Neuronal stem cell (in vitro differentiated cells): ENCODE data around the gene HPS5.
"Not testable (repeated sequence)": the region's sequence is repeated elsewhere in the genome, so short reads cannot be mapped to it uniquely, and the experiment has no call there.

Source experiments
- DNase-seq: peaks from one replicate; pipeline ENCODE4 v3.0.0-alpha.2; 2013; ENCODE audit warnings: low spot score
- H2AFZ ChIP-seq: one replicate; pipeline ENCODE4 v1.6.1; 2013; ENCODE audit warnings: mild to moderate bottlenecking, low read length, inconsistent platforms
- H2AK5ac ChIP-seq: 2 replicates; pipeline ENCODE4 v1.6.1; 2013; ENCODE audit warnings: low read depth, mild to moderate bottlenecking, inconsistent platforms, low read length, moderate library complexity, mixed read lengths
- H2BK120ac ChIP-seq: 2 replicates; pipeline ENCODE4 v1.6.1; 2013; ENCODE audit warnings: low read depth, mild to moderate bottlenecking, inconsistent platforms, low read length, moderate library complexity, mixed read lengths
- H2BK12ac ChIP-seq: one replicate; pipeline ENCODE4 v1.6.1; 2013; ENCODE audit warnings: low read length, inconsistent platforms
- H2BK15ac ChIP-seq: 2 replicates; pipeline ENCODE4 v1.6.1; 2013; ENCODE audit warnings: mild to moderate bottlenecking, low read length, inconsistent platforms, mixed read lengths
- H2BK5ac ChIP-seq: one replicate; pipeline ENCODE4 v1.6.1; 2013; ENCODE audit warnings: inconsistent platforms, mild to moderate bottlenecking, low read length, moderate library complexity
- H3K14ac ChIP-seq: one replicate; pipeline ENCODE4 v1.6.1; 2013; ENCODE audit warnings: low read length, inconsistent platforms
- H3K18ac ChIP-seq: 2 replicates; pipeline ENCODE4 v1.6.1; 2013; ENCODE audit warnings: low read length, inconsistent platforms
- H3K23ac ChIP-seq: 2 replicates; pipeline ENCODE4 v1.6.1; 2013; ENCODE audit warnings: low read depth, mild to moderate bottlenecking, mixed read lengths, low read length, inconsistent platforms; ENCODE audit not compliant: poor library complexity
- H3K27ac ChIP-seq: replicated peaks from 3 replicates; pipeline ENCODE4 v1.5.1; 2013; ENCODE audit warnings: low read length, inconsistent platforms
- H3K27me3 ChIP-seq, 3 experiments: 2 replicates each; pipeline ENCODE4 v1.6.1; 2013; ENCODE audit warnings: low read length in 3 of 3, mild to moderate bottlenecking in 2 of 3, inconsistent platforms in 1 of 3, low read depth in 1 of 3, mixed read lengths in 1 of 3, moderate library complexity in 1 of 3; ENCODE audit not compliant: control insufficient read depth in 3 of 3, insufficient read depth in 3 of 3
- H3K36me3 ChIP-seq, 2 donors: replicated peaks in 1 of 2; 2 replicates each; pipeline ENCODE4 v1.6.1; 2013; ENCODE audit warnings: low read length in 2 of 2; ENCODE audit not compliant: control insufficient read depth in 2 of 2, insufficient read depth in 2 of 2
- H3K4ac ChIP-seq: 2 replicates; pipeline ENCODE4 v1.6.1; 2013; ENCODE audit warnings: inconsistent platforms, mild to moderate bottlenecking, low read length, moderate library complexity
- H3K4me1 ChIP-seq, 2 donors: 1 replicate in 1 of 2; 2 replicates in 1 of 2; pipeline ENCODE4 v1.6.1; 2013; ENCODE audit warnings: low read length in 2 of 2, low read depth in 1 of 2; ENCODE audit not compliant: control insufficient read depth in 2 of 2, insufficient read depth in 1 of 2
- H3K4me2 ChIP-seq: one replicate; pipeline ENCODE4 v1.6.1; 2013; ENCODE audit warnings: mild to moderate bottlenecking, low read length, inconsistent platforms; ENCODE audit not compliant: insufficient read depth, poor library complexity, severe bottlenecking
- H3K4me3 ChIP-seq, 2 donors: 2 replicates each; pipeline ENCODE4 v1.5.1; 2013; ENCODE audit warnings: low read length in 2 of 2, mild to moderate bottlenecking in 2 of 2, inconsistent platforms in 1 of 2, moderate library complexity in 1 of 2
- H3K79me1 ChIP-seq: one replicate; pipeline ENCODE4 v1.6.1; 2013; ENCODE audit warnings: low read depth, mild to moderate bottlenecking, inconsistent platforms, low read length, moderate library complexity
- H3K9ac ChIP-seq: one replicate; pipeline ENCODE4 v1.6.1; 2013; ENCODE audit warnings: mild to moderate bottlenecking, low read depth, low read length, inconsistent platforms; ENCODE audit not compliant: poor library complexity
- H3K9me3 ChIP-seq, 2 donors: replicated peaks in 1 of 2; 2 replicates each; pipeline versions ENCODE3 to v1.6.1; 2013; ENCODE audit warnings: low read length in 2 of 2, mild to moderate bottlenecking in 2 of 2, inconsistent platforms in 1 of 2, low read depth in 1 of 2, mixed read lengths in 1 of 2, moderate library complexity in 1 of 2; ENCODE audit not compliant: control insufficient read depth in 2 of 2, insufficient read depth in 1 of 2
- H4K8ac ChIP-seq: one replicate; pipeline ENCODE4 v1.6.1; 2013; ENCODE audit warnings: low read depth, mild to moderate bottlenecking, inconsistent platforms, low read length, moderate library complexity
- H4K91ac ChIP-seq: one replicate; pipeline ENCODE4 v1.6.1; 2013; ENCODE audit warnings: low read length, low read depth, mild to moderate bottlenecking, inconsistent platforms; ENCODE audit not compliant: poor library complexity
- WGBS, 2 donors: extraction: QIAGEN DNeasy Blood & Tissue Kit; methylation state at CpG; one replicate each; pipeline ENCODE4 v1.1.7; 2013; ENCODE audit warnings: missing lambda C conversion rate in 2 of 2, mixed read lengths in 1 of 2; ENCODE audit not compliant: insufficient read length in 2 of 2, insufficient replicate concordance in 1 of 2; ENCODE audit errors: extremely low coverage in 2 of 2; 5-methylcytosine and 5-hydroxymethylcytosine counted together

HPS5 gene

GRCh38 chr11:18253778-18254338 lies 68.1 kb downstream of the HPS5 start:
- Histone ChIP-seq H3K9ac (peak overlapping the region; percentile 24), H3K14ac (no peak overlapping the region), H3K4me3 (no peak overlapping the region), H3K27me3 (peaks cover 0 to 2% (median 0%) of the 10 kb centered on the region in 3 experiments), H2AFZ (no peak overlapping the region), H2BK15ac (no peak overlapping the region), H2BK12ac (no peak overlapping the region), H3K27ac (no peak overlapping the region), H2BK120ac (no peak overlapping the region), H3K18ac (no peak overlapping the region), H2AK5ac (no peak overlapping the region), H4K91ac (no peak overlapping the region), H3K4me1 (no peaks in the 10 kb centered on the region), H3K36me3 (no peaks in the 10 kb centered on the region), H3K79me1 (no peaks in the 10 kb centered on the region), H4K8ac (no peak overlapping the region), H2BK5ac (no peak overlapping the region), H3K4me2 (no peak overlapping the region), H3K23ac (peak overlapping the region; percentile 34), H3K9me3 (no peaks in the 10 kb centered on the region), H3K4ac (no peak overlapping the region)
- DNase-seq, result no peak
- no CpG with 5 or more reads among the region's 11 CpGs for WGBS, 2 donors

DNA sequence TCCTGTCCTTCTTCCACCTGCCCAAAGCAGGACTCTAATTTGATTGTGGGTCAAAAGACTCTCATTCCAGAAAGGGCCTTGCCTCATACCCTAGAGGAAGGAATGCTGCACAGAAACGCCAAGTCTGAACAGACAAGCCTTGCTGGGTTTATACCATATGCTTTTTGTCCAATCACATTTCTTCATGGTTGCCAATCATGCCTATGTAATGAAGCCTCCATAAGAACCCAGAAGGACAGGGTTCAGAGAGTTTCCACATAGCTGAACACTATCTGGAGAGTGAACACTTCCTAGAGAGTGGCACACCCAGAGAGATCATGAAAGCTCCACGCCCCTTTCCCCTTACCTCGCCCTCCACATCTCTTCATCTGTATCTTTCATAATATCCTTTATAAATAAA lies 68.7 kb downstream of the HPS5 start:
- H2BK12ac ChIP-seq, result no peak overlapping the region
- H4K8ac ChIP-seq, result no peak overlapping the region
- H3K4ac ChIP-seq, result no peak overlapping the region
- no peak overlapping the region for H2BK5ac ChIP-seq
- H3K4me1 ChIP-seq, result no peaks in the 10 kb centered on the region
- H3K18ac ChIP-seq, result no peak overlapping the region
- no peak overlapping the region for H3K23ac ChIP-seq
- no peaks in the 10 kb centered on the region for H3K9me3 ChIP-seq
- H3K4me3 ChIP-seq, result no peak overlapping the region
- no peak overlapping the region for H3K4me2 ChIP-seq
- H3K79me1 ChIP-seq, result no peaks in the 10 kb centered on the region
- no peak overlapping the region for H3K9ac ChIP-seq
- H3K27ac ChIP-seq, result no peak overlapping the region
- no peak for DNase-seq
- H2BK120ac ChIP-seq, result no peak overlapping the region
- WGBS, 2 donors, result 100% methylated on average over 2 of the region's 3 CpGs; no CpG with 5 or more reads in 1 of the 2 donors
- no peaks in the 10 kb centered on the region for H3K36me3 ChIP-seq
- H3K27me3 ChIP-seq, result peaks cover 0 to 7% (median 0%) of the 10 kb centered on the region in 3 experiments
- H2AFZ ChIP-seq, result no peak overlapping the region
- H4K91ac ChIP-seq, result no peak overlapping the region
- no peak overlapping the region for H2AK5ac ChIP-seq
- peak overlapping the region; percentile 6 for H3K14ac ChIP-seq
- no peak overlapping the region for H2BK15ac ChIP-seq

GRCh38 chr11:18248561-18248960 lies 73.4 kb downstream of the HPS5 start, which contains the start of gene SAA2:
Gene SAA2 (minus strand): TSS chr11:18248668. CDS start chr11:18248011, 657 bp downstream.
- H2BK15ac ChIP-seq, result no peak within 1 kb of the TSS
- WGBS, 2 donors, result no CpG with 5 or more reads among the region's 5 CpGs

DNA sequence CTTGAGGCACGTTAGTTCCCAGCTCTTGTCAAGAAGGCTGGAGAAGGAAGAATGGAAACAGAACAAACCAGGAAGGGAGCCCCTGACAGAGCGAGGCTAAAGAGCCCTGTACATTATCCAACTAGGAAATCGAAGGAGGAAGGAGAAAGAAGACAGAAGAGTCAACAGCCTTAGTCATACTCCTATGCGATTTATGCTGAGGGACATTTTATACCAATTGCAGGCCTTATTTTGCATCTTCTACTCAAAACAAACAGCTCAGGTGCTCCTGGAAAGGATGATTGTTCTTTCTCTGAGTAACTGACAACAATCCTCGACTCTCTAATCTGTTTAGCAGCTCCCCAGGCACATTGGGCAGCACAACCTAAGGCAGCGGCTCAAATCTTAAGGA lies 74.8 kb downstream of the HPS5 start:
- H3K4ac ChIP-seq, H2BK120ac ChIP-seq, H3K36me3 ChIP-seq, H3K4me2 ChIP-seq, H3K14ac ChIP-seq, H2BK12ac ChIP-seq, H3K9me3 ChIP-seq, H3K4me3 ChIP-seq, H4K91ac ChIP-seq, H2BK5ac ChIP-seq, H3K79me1 ChIP-seq, H3K27ac ChIP-seq, H4K8ac ChIP-seq, H3K9ac ChIP-seq, H3K23ac ChIP-seq, H3K18ac ChIP-seq, H2AK5ac ChIP-seq, H3K4me1 ChIP-seq, DNase-seq, H2AFZ ChIP-seq, H2BK15ac ChIP-seq: not testable (repeated sequence)
- WGBS, 2 donors, result no CpG with 5 or more reads among the region's 6 CpGs
- H3K27me3 ChIP-seq, result peaks cover 0 to 13% (median 0%) of the 10 kb centered on the region in 3 experiments

More at GRCh38 chr11:18248561-18248960, 73.4 kb downstream of the HPS5 start, which contains the start of gene SAA2:
- H3K18ac ChIP-seq, result no peak within 1 kb of the TSS
- no peak within 1 kb of the TSS for H2BK5ac ChIP-seq
- H2BK12ac ChIP-seq, result no peak within 1 kb of the TSS
- no peak within 1 kb of the TSS for H3K23ac ChIP-seq
- no peak within 1 kb of the TSS for H4K8ac ChIP-seq
- no peaks in the 10 kb centered on the region for H3K4me1 ChIP-seq
- H3K79me1 ChIP-seq, result no peaks in the 10 kb centered on the region
- no peak within 1 kb of the TSS for H3K4ac ChIP-seq
- no peak within 1 kb of the TSS for H3K4me3 ChIP-seq
- H3K9me3 ChIP-seq, result no peaks in the 10 kb centered on the region
- no peak within 1 kb of the TSS for H3K4me2 ChIP-seq
- peaks cover 0 to 13% (median 0%) of the 10 kb centered on the region in 3 experiments for H3K27me3 ChIP-seq
- no peak for DNase-seq
- no peak within 1 kb of the TSS for H4K91ac ChIP-seq
- no peak within 1 kb of the TSS for H3K9ac ChIP-seq
- no peak within 1 kb of the TSS for H2BK120ac ChIP-seq
- no peak within 1 kb of the TSS for H3K27ac ChIP-seq
- H2AK5ac ChIP-seq, result no peak within 1 kb of the TSS
- no peak within 1 kb of the TSS for H3K14ac ChIP-seq
- no peaks in the 10 kb centered on the region for H3K36me3 ChIP-seq
- no peak within 1 kb of the TSS for H2AFZ ChIP-seq
